ENCODE data around the gene SELENOF.

- TF ChIP-seq CTCF (IDR thresholded peaks at IDR 0.05) (no peak), POLR2A (IDR thresholded peaks at IDR 0.05) (no peak)
Observed at GRCh38 chr1:86953167-86953566, 39.2 kb upstream of the SELENOF start.
